NCI-H187 treated with DMSO at 0.1 percent for 48 hours (cell line): ENCODE results near the gene ARVCF.

Experiments used
- DNase-seq: peaks from one replicate; lab custom pipeline; 2025; lab: John Stamatoyannopoulos, UW

Gene ARVCF

GRCh38 chr22:20015971-20016733 is 471 bp downstream of the ARVCF start:
- no peak for DNase-seq

DNA sequence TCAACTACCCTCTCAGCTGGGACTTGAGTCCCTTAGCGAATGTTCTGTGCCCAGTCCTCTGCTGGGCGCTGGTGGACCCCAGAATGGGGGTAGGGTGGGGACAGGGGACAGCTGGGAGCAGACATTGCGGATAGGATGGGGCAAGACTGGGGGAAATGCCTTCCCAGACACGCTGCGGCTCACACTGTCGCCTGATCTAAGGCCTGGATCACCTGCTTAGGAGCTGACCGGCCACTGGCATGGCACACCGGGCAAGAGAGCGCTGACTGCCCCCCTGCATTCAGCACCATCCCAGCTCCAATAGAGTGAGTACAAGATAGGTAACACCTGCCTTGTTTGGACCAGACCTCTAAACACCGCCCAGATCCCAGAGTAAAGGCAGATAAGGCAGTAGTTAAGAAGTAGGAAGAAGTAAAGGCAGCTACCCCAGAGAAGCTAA is 1.4 kb downstream of the ARVCF start:
- no peak for DNase-seq

- no peak for DNase-seq
These were observed 2.0 kb downstream of the ARVCF start for GRCh38 chr22:20014526-20015186.

GRCh38 chr22:20013382-20013871 is 3.2 kb downstream of the ARVCF start:
- DNase-seq, result no peak

GRCh38 chr22:20012741-20013331 is 3.8 kb downstream of the ARVCF start:
- DNase-seq, result no peak

DNA sequence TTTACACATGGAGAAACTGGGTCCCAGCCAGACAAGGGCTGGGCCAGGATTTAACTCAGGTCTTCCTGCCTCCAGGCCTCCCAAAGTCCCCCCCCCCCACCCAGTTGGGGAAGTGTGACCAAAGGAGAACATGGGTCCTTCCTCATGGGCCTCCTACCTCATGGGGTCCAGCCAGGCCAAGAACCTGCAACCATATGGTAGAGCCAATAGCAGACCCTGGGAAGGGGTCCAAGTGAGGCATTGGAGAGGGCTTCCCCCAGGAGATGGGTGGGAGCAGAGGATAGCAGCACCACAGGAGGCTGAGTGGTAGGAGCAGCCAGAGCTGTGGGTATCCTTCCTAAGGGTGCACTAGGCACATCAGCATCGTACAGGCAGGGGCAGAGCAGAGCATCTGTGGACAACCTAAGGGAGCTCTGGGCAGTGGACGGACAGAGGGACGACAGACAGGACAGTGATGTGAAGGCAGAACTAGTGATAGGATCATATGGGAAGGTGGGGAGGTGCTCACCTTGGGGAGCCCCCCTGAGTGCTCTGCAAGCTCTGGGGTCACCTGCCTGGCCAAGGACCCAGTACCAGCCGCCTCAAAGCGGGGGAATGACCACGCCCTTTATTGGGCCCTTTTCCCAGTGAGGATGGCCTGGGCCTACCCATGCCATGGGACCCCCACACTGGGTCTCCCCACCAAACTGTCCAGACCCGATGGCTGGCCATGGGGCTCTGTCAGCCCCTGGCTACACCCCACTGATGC is 4.5 kb downstream of the ARVCF start:
- no peak for DNase-seq

DNA sequence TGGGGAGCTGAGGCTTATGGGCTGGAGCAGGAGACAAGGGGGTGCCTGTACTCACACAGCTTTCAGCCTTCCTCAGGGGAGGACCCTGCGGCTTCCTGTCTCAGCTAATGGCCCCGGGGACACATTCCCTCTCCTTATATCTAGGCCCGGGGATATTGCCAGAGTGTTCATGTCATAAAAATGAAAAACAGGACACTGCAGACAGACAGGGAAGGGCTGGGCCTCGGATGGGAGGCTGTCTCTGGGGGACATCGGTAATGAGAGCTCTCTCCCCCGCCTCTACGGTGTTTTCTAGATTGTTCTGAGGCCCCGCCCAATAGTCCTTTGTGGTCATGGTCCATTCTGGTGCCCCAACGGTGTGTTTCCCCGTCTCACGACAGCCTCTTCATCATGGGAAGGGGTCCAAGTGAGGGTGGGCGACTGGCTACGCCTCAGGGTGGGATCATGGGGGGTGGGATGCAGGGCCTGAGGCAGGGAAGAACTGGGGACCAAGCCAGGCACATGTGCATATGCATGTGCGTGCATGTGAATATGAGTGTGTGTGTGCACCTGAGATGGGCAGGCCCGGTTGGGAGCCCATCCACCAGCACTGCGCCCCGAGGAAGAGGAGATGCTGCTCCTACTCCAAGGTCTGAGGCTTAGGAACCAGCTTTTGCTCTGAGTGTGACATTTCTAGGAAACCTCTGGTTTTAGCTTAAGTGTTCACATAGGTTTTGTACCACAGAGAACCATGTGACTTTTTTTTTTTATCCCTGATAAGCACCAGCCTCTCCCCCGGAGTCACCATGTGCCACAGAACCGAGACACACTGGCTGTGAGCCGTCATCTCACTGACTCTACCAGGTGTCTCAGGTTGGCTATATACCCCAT is 5.3 kb downstream of the ARVCF start:
- no peak for DNase-seq

DNA sequence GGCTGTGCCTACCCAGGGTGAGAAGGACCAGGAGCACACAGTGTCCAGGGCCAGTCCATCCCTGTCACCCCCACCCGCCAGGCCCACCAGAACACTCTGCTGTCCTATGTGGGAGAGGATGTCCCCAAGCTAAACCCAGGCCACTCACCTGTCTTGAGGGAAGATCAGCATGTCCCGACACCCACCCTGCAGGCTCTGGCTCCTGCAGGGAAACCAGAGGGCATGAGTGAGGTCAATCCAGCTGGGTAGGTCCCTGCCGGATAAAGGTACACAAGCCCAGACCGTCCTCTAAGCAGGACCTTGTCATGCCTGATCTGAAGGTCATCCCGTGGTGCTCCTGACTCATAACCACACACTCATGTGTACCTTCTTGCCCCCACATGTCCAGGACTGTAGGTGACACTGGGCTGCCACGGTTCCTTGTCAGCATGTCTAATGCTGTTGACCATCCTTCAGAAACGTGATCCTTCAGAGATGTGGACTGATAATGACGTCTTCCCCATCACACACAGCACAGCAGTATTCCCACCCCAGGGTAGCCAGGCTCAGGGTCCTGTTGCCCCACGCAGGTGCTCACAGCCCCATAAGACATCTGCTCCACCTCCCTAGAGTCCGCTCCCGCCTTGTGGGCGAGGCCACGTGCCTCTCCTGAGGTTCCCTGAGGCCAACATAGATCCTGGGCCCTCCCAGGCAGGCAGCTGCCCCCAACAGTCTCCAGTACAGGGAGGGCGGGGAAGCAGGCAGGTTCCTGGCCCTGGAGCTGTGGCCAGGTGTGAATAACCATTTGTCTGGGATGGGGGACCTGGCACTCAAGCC is 6.1 kb downstream of the ARVCF start:
- no peak for DNase-seq

- no peak for DNase-seq
These were observed 6.9 kb downstream of the ARVCF start for GRCh38 chr22:20009582-20010306.

DNA sequence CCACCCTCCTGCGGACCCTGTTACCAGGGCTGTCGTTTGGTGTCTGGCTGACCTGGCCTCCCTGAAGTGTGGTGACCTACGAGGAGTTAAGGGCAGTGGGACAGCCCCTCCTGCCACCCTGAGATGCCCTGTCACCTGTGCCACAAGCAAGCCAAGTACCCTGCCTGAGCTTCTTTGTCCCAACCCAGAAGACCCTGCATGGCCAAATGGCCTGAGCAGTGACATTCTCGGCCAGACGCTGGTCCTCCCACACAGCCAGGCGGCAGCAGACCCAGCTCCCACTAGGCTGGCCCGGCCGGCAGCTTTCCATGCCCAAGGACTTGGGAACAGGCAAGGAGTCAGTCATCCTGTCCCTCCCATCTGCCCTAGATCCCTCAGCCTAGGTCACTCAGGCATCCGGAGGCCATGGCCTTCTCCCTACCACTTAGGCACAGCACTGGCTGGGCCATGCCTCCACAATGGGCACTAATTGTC is 7.6 kb downstream of the ARVCF start:
- no peak for DNase-seq

DNA sequence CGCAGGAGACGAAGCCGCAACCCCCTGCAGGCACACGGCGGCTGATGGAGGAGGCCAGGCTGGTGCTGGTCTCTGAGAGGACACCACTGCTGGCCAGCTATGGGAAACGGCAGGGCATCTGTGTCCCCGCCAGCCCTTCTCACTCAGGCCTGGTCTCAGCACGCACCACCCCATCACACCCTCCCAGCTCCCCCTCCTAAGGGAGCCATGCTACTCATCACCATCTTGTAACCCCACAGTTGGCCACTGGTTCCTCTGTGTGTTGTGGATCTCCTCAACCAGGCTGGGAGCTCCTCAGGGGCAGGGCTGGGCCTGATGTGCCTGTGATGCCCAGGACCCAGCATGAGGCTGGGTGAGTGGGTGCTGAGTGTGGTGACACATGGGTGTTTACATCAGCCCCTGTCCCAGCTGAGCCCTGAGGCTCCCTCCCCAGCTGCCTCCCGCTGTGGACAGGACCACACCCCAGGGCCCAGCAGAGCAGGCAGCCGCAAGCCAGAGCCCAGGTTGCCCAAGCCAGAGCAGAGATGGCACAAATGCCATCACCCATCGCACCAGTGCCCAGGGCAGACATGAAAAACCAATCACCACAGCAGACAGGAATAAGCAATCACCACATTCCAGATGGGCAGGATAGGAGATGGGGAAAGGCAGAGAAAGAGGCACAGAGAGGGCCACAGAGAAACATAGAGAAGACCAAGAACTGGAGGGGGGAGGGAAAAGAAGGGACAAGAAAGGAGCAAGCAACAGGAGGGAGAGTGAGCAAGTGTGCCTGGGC is 8.2 kb downstream of the ARVCF start:
- no peak for DNase-seq

- DNase-seq, result no peak
These were observed 12.2 kb downstream of the ARVCF start for GRCh38 chr22:20004464-20004863.

GRCh38 chr22:20003304-20003703 is 13.3 kb downstream of the ARVCF start:
- DNase-seq, result no peak

- no peak for DNase-seq
These were observed 14.0 kb downstream of the ARVCF start for GRCh38 chr22:20002636-20003035.

DNA sequence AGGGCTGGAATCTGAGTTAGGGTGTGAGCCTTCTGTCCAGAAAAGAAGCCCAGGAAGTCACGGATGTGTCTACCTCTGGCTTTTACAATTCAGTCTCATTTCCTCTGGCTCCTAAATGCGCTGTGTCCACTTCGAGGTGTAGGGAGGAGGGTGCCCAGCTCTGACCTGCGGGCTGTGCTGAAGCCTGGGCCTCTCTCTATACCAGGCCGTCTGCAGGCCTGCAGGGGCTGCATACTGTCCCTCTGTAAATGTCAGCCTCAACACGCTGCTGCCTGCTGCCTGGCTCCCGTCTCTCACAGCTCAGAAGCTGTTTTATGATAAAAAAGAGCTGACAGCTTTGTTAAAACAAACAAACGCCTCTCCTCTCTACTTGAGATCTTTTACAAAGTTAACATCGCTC is 14.5 kb downstream of the ARVCF start:
- no peak for DNase-seq

DNA sequence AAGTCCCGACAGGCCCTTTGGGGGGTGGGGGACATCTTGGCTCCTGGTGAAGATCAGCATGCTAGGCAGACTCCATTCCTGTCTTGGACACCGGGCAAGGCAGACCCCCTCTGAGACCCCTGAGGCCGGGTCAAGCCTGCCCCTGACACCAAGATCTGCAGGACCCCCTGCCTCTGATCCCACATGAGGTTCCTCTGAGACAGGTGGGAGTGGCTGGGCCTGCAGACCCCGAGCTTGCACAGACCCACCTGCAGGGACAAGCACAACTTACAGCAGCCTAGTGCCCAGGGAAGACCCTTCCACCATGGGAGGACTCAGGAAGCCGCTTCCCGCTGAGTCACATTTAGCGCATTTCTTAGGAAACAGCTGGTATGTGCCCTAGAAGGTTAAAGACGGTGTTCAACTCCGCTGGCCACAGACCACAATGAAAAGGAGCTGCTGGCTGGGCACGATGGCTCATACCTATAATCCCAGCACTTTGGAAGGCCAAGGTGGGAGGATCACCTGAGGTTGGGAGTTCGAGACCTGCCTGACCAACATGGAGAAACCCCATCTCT is 15.5 kb downstream of the ARVCF start:
- no peak for DNase-seq

- DNase-seq, result no peak
These were observed 16.2 kb downstream of the ARVCF start for GRCh38 chr22:20000246-20001081.
